GM10266 (cell line): ENCODE data around the gene AGFG1.
"Not testable (repeated sequence)": the region's sequence is repeated elsewhere in the genome, so short reads cannot be mapped to it uniquely, and the experiment has no call there.

Source experiments
- DNase-seq: peaks from one replicate; pipeline ENCODE4 v3.0.0; 2012; ENCODE audit errors: extremely low spot score
- CTCF ChIP-seq: IDR thresholded peaks from 2 replicates; pipeline ENCODE4 v1.5.1; 2012; ENCODE audit warnings: mild to moderate bottlenecking, low read depth; ENCODE audit not compliant: control insufficient read depth, insufficient read depth; ENCODE audit errors: missing control alignments

The AGFG1 gene

GRCh38 chr2:227582369-227582768 is 110.4 kb downstream of the AGFG1 start:
- DNase-seq, result no peak
- TF ChIP-seq CTCF, result no peak

- no peak for TF ChIP-seq CTCF
- no peak for DNase-seq
These were observed 120.9 kb downstream of the AGFG1 start for GRCh38 chr2:227592694-227593387.

- TF ChIP-seq CTCF, result no peak
These were observed 123.8 kb downstream of the AGFG1 start for GRCh38 chr2:227595797-227596196.

GRCh38 chr2:227597036-227597435 is 125.1 kb downstream of the AGFG1 start:
- no peak for TF ChIP-seq CTCF
- no peak for DNase-seq

More at GRCh38 chr2:227595797-227596196, 123.8 kb downstream of the AGFG1 start:
- DNase-seq, result no peak

GRCh38 chr2:227597998-227598397 is 126.0 kb downstream of the AGFG1 start:
- DNase-seq, result no peak
- TF ChIP-seq CTCF, result no peak

GRCh38 chr2:227598835-227599503 is 127.0 kb downstream of the AGFG1 start, which contains the start of gene SCYGR2:
Gene SCYGR2, plus strand, starts transcription at chr2:227598893. Its CDS starts 0 bp downstream, at chr2:227598893.
- not testable (repeated sequence) for DNase-seq

- no peak for DNase-seq
- no peak for TF ChIP-seq CTCF
These were observed 130.4 kb downstream of the AGFG1 start for GRCh38 chr2:227602358-227602757.
